ENCODE measurements around the gene BSCL2. TPM values are rescaled to one million over a fixed set of nuclear protein-coding genes. Genes with fewer than 3 reads are reported as not detected.
A peak's percentile ranks its signal among the peaks of the same experiment; 100 is the strongest.

The BSCL2 gene
- total and polyA plus RNA-seq, 2 donors (not counting 1 experiment from before 2014, with no cell fraction given): 35.5 to 62.1 TPM

- Histone ChIP-seq H3K9ac (ENCODE audit: insufficient read depth, low read length) (no peak overlapping the region), H3K4me2 (ENCODE audit: extremely low read depth, insufficient read depth, low read length) (peak overlapping the region; percentile 95), H3K4me1 (ENCODE audit: control insufficient read depth, extremely low read depth, insufficient read depth, low read length) (peaks cover 24% of the 10 kb centered on the region), H4K20me1 (ENCODE audit: control insufficient read depth, extremely low read depth, insufficient read depth, low read length) (no peaks in the 10 kb centered on the region), H3K36me3 (ENCODE audit: control insufficient read depth, insufficient read depth, low read length) (peaks cover 13% of the 10 kb centered on the region), H3K4me3 (replicated peaks in 1 of 4; ENCODE audit: control extremely low read depth in 1 of 4, insufficient read depth in 1 of 4, low read depth in 3 of 4, low read length in 4 of 4) (peak overlapping the region in 1 of 4 experiments; percentile 63), H2AFZ (ENCODE audit: low read length) (no peak overlapping the region), H3K9me3 (ENCODE audit: control insufficient read depth, insufficient read depth, low read depth, low read length) (no peaks in the 10 kb centered on the region), H3K27me3 (ENCODE audit: control insufficient read depth, insufficient read depth, low read length) (no peaks in the 10 kb centered on the region), H3K27ac (ENCODE audit: insufficient read depth, low read length) (peak overlapping the region; percentile 93), H3K79me2 (ENCODE audit: control insufficient read depth, insufficient read depth, low read length) (no peaks in the 10 kb centered on the region)
- no peak for DNase-seq (ENCODE audit: low read depth in 2 of 2)
- TF ChIP-seq CTCF (conservative IDR thresholded peaks at IDR 0.05 in 1 of 2, IDR thresholded peaks at IDR 0.05 in 1 of 2; ENCODE audit: low read depth in 1 of 2, low read length in 2 of 2): no peak
- no peak for TF ChIP-seq EZH2 (IDR thresholded peaks at IDR 0.05; ENCODE audit: low read length, missing control alignments)
Measured at GRCh38 chr11:62708392-62708791, 1.2 kb upstream of the BSCL2 start.

GRCh38 chr11:62706850-62707247, 375 bp downstream of the BSCL2 start:
- Histone ChIP-seq H3K4me1 (ENCODE audit: control insufficient read depth, extremely low read depth, insufficient read depth, low read length) (peaks cover 24% of the 10 kb centered on the region), H4K20me1 (ENCODE audit: control insufficient read depth, extremely low read depth, insufficient read depth, low read length) (no peaks in the 10 kb centered on the region), H2AFZ (ENCODE audit: low read length) (no peak overlapping the region), H3K4me3 (replicated peaks in 1 of 4; ENCODE audit: control extremely low read depth in 1 of 4, insufficient read depth in 1 of 4, low read depth in 3 of 4, low read length in 4 of 4) (peak overlapping the region in 2 of 4 experiments; percentile 49 to 72), H3K36me3 (ENCODE audit: control insufficient read depth, insufficient read depth, low read length) (peaks cover 13% of the 10 kb centered on the region), H3K9ac (ENCODE audit: insufficient read depth, low read length) (no peak overlapping the region), H3K9me3 (ENCODE audit: control insufficient read depth, insufficient read depth, low read depth, low read length) (no peaks in the 10 kb centered on the region), H3K27ac (ENCODE audit: insufficient read depth, low read length) (no peak overlapping the region), H3K79me2 (ENCODE audit: control insufficient read depth, insufficient read depth, low read length) (no peaks in the 10 kb centered on the region), H3K27me3 (ENCODE audit: control insufficient read depth, insufficient read depth, low read length) (no peaks in the 10 kb centered on the region), H3K4me2 (ENCODE audit: extremely low read depth, insufficient read depth, low read length) (peak overlapping the region; percentile 79)
- TF ChIP-seq EZH2 (IDR thresholded peaks at IDR 0.05; ENCODE audit: low read length, missing control alignments) (no peak), CTCF (conservative IDR thresholded peaks at IDR 0.05 in 1 of 2, IDR thresholded peaks at IDR 0.05 in 1 of 2; ENCODE audit: low read depth in 1 of 2, low read length in 2 of 2) (no peak)
- DNase-seq (ENCODE audit: low read depth in 2 of 2): no peak

GRCh38 chr11:62705880-62706849, 1.1 kb downstream of the BSCL2 start:
- H4K20me1 ChIP-seq (ENCODE audit: control insufficient read depth, extremely low read depth, insufficient read depth, low read length): no peaks in the 10 kb centered on the region
- peak overlapping the region; percentile 82 for H2AFZ ChIP-seq (ENCODE audit: low read length)
- peak; percentile 92 to 94 for DNase-seq (ENCODE audit: low read depth in 2 of 2)
- no peaks in the 10 kb centered on the region for H3K9me3 ChIP-seq (ENCODE audit: control insufficient read depth, insufficient read depth, low read depth, low read length)
- H3K9ac ChIP-seq (ENCODE audit: insufficient read depth, low read length): peak overlapping the region; percentile 79
- H3K27me3 ChIP-seq (ENCODE audit: control insufficient read depth, insufficient read depth, low read length): no peaks in the 10 kb centered on the region
- peak overlapping the region; percentile 72 to 82 (median 80) for H3K4me3 ChIP-seq (replicated peaks in 1 of 4; ENCODE audit: control extremely low read depth in 1 of 4, insufficient read depth in 1 of 4, low read depth in 3 of 4, low read length in 4 of 4)
- no peaks in the 10 kb centered on the region for H3K79me2 ChIP-seq (ENCODE audit: control insufficient read depth, insufficient read depth, low read length)
- TF ChIP-seq CTCF (conservative IDR thresholded peaks at IDR 0.05 in 1 of 2, IDR thresholded peaks at IDR 0.05 in 1 of 2; ENCODE audit: low read depth in 1 of 2, low read length in 2 of 2) (no peak), EZH2 (IDR thresholded peaks at IDR 0.05; ENCODE audit: low read length, missing control alignments) (no peak)
- peak overlapping the region; percentile 98 for H3K4me2 ChIP-seq (ENCODE audit: extremely low read depth, insufficient read depth, low read length)
- peak overlapping the region; percentile 96 for H3K27ac ChIP-seq (ENCODE audit: insufficient read depth, low read length)
- peaks cover 11% of the 10 kb centered on the region for H3K36me3 ChIP-seq (ENCODE audit: control insufficient read depth, insufficient read depth, low read length)
- H3K4me1 ChIP-seq (ENCODE audit: control insufficient read depth, extremely low read depth, insufficient read depth, low read length): peaks cover 24% of the 10 kb centered on the region
